WERI-Rb-1 (cell line): Measurements from ENCODE around the gene ANKAR.

Source experiments
- DNase-seq: peaks from one replicate; pipeline ENCODE4 v3.0.0-alpha.2; 2020
- H3K27ac ChIP-seq: fragments of 250-450 bp; sonication (Bioruptor Pico); 2 replicates; pipeline ENCODE4 v1.5.1; 2020; ENCODE audit warnings: mild to moderate bottlenecking, moderate library complexity
- H3K27me3 ChIP-seq: fragments of 250-450 bp; sonication (Bioruptor Pico); 2 replicates; pipeline ENCODE4 v1.5.1; 2021; ENCODE audit warnings: mild to moderate bottlenecking, low read depth, moderate library complexity; ENCODE audit not compliant: insufficient read depth, severe bottlenecking
- H3K36me3 ChIP-seq: fragments of 250-450 bp; sonication (Bioruptor Pico); 2 replicates; pipeline ENCODE4 v1.5.1; 2020; ENCODE audit warnings: mild to moderate bottlenecking, moderate library complexity
- H3K4me3 ChIP-seq: 2 replicates; pipeline ENCODE4 v1.5.1; 2011; ENCODE audit warnings: low read depth, mild to moderate bottlenecking, control low read depth, low read length
- H3K9me3 ChIP-seq: fragments of 250-450 bp; sonication (Bioruptor Pico); 2 replicates; pipeline ENCODE4 v1.5.1; 2021; ENCODE audit warnings: mild to moderate bottlenecking, moderate library complexity; ENCODE audit not compliant: severe bottlenecking
- TF ChIP-seq, protein P1 (sequence below): IDR thresholded peaks from 2 replicates; pipeline ENCODE4 v1.5.1; 2011; ENCODE audit warnings: low read depth, mild to moderate bottlenecking, control low read depth, inconsistent platforms, low read length

Gene ANKAR

DNA sequence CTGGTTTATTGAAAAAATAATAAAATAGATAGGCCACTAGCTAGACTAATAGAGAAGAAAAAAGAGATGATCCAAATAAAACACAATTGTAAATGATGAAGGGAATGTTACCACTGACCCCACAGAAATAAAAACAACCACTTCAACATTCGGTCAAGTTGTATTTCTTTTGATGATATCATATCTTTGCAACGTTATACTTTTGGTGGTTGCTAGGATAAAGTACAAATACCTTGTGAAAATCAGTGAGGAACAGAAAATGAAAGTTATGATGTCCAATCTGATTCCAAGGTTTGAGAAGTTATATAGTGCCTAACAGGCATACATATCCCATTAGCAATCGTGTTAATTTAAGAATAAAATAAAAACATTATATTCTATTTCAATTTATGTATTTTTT lies 19.8 kb upstream of the ANKAR start:
- Histone ChIP-seq H3K9me3 (no peaks in the 10 kb centered on the region), H3K27me3 (no peaks in the 10 kb centered on the region), H3K36me3 (no peaks in the 10 kb centered on the region), H3K4me3 (no peak overlapping the region), H3K27ac (no peak overlapping the region)
- no peak for DNase-seq
- TF ChIP-seq, protein P1, sequence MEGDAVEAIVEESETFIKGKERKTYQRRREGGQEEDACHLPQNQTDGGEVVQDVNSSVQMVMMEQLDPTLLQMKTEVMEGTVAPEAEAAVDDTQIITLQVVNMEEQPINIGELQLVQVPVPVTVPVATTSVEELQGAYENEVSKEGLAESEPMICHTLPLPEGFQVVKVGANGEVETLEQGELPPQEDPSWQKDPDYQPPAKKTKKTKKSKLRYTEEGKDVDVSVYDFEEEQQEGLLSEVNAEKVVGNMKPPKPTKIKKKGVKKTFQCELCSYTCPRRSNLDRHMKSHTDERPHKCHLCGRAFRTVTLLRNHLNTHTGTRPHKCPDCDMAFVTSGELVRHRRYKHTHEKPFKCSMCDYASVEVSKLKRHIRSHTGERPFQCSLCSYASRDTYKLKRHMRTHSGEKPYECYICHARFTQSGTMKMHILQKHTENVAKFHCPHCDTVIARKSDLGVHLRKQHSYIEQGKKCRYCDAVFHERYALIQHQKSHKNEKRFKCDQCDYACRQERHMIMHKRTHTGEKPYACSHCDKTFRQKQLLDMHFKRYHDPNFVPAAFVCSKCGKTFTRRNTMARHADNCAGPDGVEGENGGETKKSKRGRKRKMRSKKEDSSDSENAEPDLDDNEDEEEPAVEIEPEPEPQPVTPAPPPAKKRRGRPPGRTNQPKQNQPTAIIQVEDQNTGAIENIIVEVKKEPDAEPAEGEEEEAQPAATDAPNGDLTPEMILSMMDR = no peak

DNA sequence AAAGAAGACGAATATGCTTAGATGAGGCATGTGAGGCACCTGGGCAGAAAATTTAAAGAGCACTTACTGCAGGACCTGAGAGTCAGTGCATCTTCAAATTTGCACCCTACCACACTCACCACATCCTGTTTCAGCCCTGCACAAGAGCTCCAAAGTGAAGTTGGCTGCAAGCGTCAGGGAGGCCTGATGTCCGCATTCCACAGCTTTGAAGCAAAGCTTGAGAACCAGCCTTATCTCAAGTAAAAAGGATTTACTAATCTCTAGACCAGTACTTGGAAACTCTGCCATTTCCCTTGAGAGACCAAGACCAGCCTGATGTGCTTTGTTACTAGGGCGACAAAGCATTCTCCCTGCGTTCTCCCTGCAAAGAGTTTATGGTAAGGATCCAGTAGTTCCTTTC lies 16.6 kb upstream of the ANKAR start:
- Histone ChIP-seq H3K27ac (no peak overlapping the region), H3K4me3 (no peak overlapping the region), H3K36me3 (no peaks in the 10 kb centered on the region; the same call in 1 of the 2 replicates), H3K9me3 (no peaks in the 10 kb centered on the region), H3K27me3 (no peaks in the 10 kb centered on the region)
- TF ChIP-seq, protein P1 = no peak
- DNase-seq = no peak

DNA sequence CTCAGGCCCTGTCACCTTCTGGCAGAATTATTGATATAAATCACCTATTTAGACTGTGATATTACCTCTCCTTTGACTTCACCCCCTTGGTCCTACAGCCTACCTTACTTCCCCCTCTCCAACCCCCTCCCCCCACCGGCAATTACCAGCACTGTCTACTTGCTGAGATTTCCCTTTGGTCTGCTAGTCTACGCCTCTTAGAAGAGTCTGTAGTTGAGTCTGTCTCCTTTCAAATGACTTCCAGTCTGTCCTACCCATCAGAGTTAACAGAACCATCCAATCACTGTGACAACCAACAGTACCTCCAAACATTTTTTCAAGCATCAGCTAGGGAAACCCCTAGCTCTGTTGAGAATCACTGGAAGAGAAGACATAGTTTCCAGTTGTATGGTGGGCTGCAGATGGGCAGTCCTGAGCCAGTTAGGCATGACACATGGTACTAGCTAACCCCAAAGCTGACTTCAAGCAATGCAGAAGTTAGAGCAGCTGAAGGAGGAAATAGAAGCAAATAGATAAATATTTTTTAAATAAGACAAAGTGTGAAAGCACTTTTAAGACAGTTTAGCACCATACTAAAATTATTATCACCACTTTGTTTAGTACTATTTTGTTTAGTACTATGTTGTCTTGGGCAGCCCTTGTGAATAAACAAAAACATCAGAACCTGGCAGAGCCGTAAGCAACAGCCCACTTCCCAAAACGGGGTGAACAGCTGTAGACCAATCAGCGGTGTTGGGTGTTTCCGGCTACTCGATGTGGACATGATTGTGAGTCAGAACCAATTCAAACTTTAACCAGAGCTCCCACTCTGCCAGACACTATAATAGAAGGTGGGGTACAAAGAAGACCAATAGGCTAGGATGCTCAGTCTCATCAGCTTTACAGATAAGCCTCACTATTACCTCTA lies 15.9 kb upstream of the ANKAR start:
- no peak overlapping the region for H3K4me3 ChIP-seq
- H3K9me3 ChIP-seq = no peaks in the 10 kb centered on the region
- TF ChIP-seq, protein P1 = no peak
- H3K27me3 ChIP-seq = no peaks in the 10 kb centered on the region
- no peak overlapping the region for H3K27ac ChIP-seq
- no peak for DNase-seq
- H3K36me3 ChIP-seq = peaks cover 4% of the 10 kb centered on the region; the same call in 1 of the 2 replicates

DNA sequence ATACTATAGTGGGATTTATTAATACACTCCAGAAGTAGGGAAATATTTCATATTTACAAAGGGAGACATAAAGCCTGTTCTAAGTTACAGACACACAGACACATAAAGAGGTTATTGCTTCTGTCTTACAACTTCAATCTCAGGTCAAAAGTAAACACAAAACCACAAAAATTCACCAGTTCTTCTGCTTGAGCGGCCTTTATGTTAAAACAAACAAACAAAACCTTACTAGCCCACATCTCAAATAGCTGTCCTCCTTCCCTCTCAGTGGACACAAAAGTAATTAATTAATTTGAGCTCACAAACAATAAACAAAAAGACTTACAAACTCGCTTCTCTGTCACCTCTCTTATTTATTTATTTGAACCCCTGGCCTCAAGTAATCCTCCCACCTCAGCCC lies 14.7 kb upstream of the ANKAR start:
- Histone ChIP-seq H3K27me3 (no peaks in the 10 kb centered on the region), H3K36me3 (peaks cover 6% of the 10 kb centered on the region), H3K4me3 (no peak overlapping the region), H3K9me3 (no peaks in the 10 kb centered on the region), H3K27ac (no peak overlapping the region)
- TF ChIP-seq, protein P1 = no peak
- no peak for DNase-seq

- DNase-seq = no peak
- no peaks in the 10 kb centered on the region for H3K9me3 ChIP-seq
- H3K4me3 ChIP-seq = no peak overlapping the region
- H3K27ac ChIP-seq = no peak overlapping the region
- no peaks in the 10 kb centered on the region for H3K27me3 ChIP-seq
- H3K36me3 ChIP-seq = peaks cover 13% of the 10 kb centered on the region
- TF ChIP-seq, protein P1 = no peak
Observed at GRCh38 chr2:189660803-189661147, 13.7 kb upstream of the ANKAR start.
